ENCODE data around the gene RHBDL3. TPM values are rescaled to one million over a fixed set of nuclear protein-coding genes. Genes with fewer than 3 reads are reported as not detected.
A peak's percentile ranks its signal among the peaks of the same experiment; 100 is the strongest.
"Not testable (repeated sequence)": the region's sequence is repeated elsewhere in the genome, so short reads cannot be mapped to it uniquely, and the experiment has no call there.

Gene RHBDL3
- total and polyA plus RNA-seq, 2 donors (not counting 3 experiments of a cell fraction or from before 2014, with no cell fraction given) = 0.11 to 0.20 TPM

DNA sequence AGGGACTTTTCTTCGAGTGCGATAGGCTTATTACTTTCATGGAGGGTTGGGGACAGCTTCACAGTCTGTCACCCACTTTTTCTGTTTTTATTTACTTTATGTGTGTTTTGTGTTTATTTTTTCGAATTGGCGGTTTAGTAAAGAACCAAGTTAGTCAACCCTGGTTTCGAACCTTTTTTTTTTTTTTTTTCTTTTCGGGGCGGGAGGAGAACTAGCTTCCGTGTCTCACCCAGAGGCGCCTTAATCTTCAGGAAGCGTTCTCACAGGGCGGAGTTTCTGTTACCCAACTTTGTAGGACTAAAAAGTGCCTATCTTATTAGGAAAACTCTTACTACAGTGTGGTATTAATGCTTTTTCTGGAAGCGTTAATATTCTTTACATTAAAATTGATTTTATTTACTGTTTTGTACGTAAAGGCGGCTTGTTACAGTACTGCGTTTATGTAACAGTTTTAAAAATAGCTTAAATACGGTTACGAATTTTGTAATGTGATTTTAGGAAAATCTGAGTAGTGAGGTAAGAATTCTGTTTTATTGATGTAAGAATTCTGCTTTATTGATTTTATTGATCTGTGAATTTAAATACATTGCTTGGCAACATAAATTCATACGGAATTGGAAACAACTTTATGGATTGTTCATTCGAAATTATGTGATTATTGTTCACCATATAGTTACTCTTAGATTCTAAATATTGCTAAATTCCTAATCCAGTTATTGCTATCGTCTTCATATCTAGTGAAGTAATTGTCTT is 85.2 kb downstream of the RHBDL3 start:
- peaks cover 10% of the 10 kb centered on the region for H4K20me1 ChIP-seq (replicated peaks; ENCODE audit: control insufficient read depth, extremely low read depth, insufficient read depth, low read length)
- H3K27ac ChIP-seq (ENCODE audit: insufficient read depth, low read depth, low read length) = peak overlapping the region; percentile 97
- FAIRE-seq (peak; percentile 21), DNase-seq (ENCODE audit: low read depth, low spot score) (peak; percentile 71)
- peaks cover 62% of the 10 kb centered on the region for H3K79me2 ChIP-seq (ENCODE audit: control insufficient read depth, insufficient read depth, low read length)
- no peaks in the 10 kb centered on the region for H3K9me3 ChIP-seq (replicated peaks; ENCODE audit: control insufficient read depth, insufficient read depth, low read length)
- BruUV-seq (replicated peaks) = no TSS peak
- H3K36me3 ChIP-seq (ENCODE audit: control insufficient read depth in 2 of 2, extremely low read depth in 1 of 2, insufficient read depth in 2 of 2, low read length in 2 of 2) = peaks cover 11 to 13% of the 10 kb centered on the region in 2 experiments
- peak overlapping the region; percentile 100 for H3K9ac ChIP-seq (replicated peaks; ENCODE audit: extremely low read depth, insufficient read depth, low read length)
- intact Hi-C loops (cut with micrococcal nuclease) = no loop called here
- peak overlapping the region; percentile 91 to 96 (median 93) for H3K4me3 ChIP-seq (replicated peaks in 1 of 3; ENCODE audit: insufficient read depth in 1 of 3, low read depth in 1 of 3, low read length in 3 of 3)
- H3K27me3 ChIP-seq (ENCODE audit: control insufficient read depth in 2 of 2, insufficient read depth in 2 of 2, low read length in 2 of 2) = no peaks in the 10 kb centered on the region
- dilution Hi-C loops (cut with MboI; ENCODE audit: extremely low pct_ligation_motif_present, low sequenced_read_pairs) = no loop called here
- no peak for TF ChIP-seq POLR2A (IDR thresholded peaks at IDR 0.05; ENCODE audit: low read depth, low read length)
- TF ChIP-seq, protein P1, sequence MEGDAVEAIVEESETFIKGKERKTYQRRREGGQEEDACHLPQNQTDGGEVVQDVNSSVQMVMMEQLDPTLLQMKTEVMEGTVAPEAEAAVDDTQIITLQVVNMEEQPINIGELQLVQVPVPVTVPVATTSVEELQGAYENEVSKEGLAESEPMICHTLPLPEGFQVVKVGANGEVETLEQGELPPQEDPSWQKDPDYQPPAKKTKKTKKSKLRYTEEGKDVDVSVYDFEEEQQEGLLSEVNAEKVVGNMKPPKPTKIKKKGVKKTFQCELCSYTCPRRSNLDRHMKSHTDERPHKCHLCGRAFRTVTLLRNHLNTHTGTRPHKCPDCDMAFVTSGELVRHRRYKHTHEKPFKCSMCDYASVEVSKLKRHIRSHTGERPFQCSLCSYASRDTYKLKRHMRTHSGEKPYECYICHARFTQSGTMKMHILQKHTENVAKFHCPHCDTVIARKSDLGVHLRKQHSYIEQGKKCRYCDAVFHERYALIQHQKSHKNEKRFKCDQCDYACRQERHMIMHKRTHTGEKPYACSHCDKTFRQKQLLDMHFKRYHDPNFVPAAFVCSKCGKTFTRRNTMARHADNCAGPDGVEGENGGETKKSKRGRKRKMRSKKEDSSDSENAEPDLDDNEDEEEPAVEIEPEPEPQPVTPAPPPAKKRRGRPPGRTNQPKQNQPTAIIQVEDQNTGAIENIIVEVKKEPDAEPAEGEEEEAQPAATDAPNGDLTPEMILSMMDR (IDR thresholded peaks at IDR 0.05; ENCODE audit: extremely low read depth in 1 of 2, insufficient read depth in 1 of 2, low read depth in 1 of 2, low read length in 2 of 2) = no peak
- TF ChIP-seq MYC (IDR thresholded peaks at IDR 0.05; ENCODE audit: low read depth, low read length) = no peak
- POLR2A ChIA-PET = interaction anchor here (0.7 kb wide), 1 partner anchor 61 kb away, joined by 4 read pairs; no protein-coding TSS in a partner anchor
- H3K4me2 ChIP-seq (ENCODE audit: insufficient read depth, low read length) = peak overlapping the region; percentile 100
- H3K4me1 ChIP-seq (ENCODE audit: control insufficient read depth, extremely low read depth, insufficient read depth, low read length) = peaks cover 27% of the 10 kb centered on the region
- no peak overlapping the region for H2AFZ ChIP-seq (ENCODE audit: low read depth, low read length)
- CTCF ChIA-PET = interaction anchor here (2.1 kb wide), 1 partner anchor 98 kb away, joined by 13 read pairs; no protein-coding TSS in a partner anchor
- H3K9me1 ChIP-seq (replicated peaks; ENCODE audit: control insufficient read depth, extremely low read depth, insufficient read depth, low read length) = no peaks in the 10 kb centered on the region

DNA sequence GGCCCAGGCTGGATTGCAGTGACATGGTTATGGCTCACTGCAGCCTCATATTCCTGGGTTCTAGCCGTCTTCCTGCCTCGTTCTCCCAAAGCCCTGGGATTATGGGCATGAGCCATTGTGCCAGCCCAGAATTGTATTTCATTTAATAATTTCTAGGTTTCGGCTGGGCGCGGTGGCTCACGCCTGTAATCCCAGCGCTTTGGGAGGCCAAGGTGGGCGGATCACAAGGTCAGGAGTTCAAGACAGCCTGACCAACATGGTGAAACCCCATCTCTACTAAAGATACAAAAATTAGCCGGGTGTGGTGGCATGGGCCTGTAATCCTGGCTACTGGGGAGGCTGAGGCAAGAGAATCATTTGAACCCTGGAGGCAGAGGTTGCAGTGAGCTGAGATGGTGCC is 87.1 kb downstream of the RHBDL3 start:
- BruUV-seq (replicated peaks); H3K9me1 ChIP-seq (replicated peaks; ENCODE audit: control insufficient read depth, extremely low read depth, insufficient read depth, low read length); FAIRE-seq; H3K27me3 ChIP-seq (ENCODE audit: control insufficient read depth in 2 of 2, insufficient read depth in 2 of 2, low read length in 2 of 2); H2AFZ ChIP-seq (ENCODE audit: low read depth, low read length); H3K9ac ChIP-seq (replicated peaks; ENCODE audit: extremely low read depth, insufficient read depth, low read length); intact Hi-C loops (cut with micrococcal nuclease); H3K27ac ChIP-seq (ENCODE audit: insufficient read depth, low read depth, low read length); POLR2A ChIA-PET; H3K9me3 ChIP-seq (replicated peaks; ENCODE audit: control insufficient read depth, insufficient read depth, low read length); dilution Hi-C loops (cut with MboI; ENCODE audit: extremely low pct_ligation_motif_present, low sequenced_read_pairs); DNase-seq (ENCODE audit: low read depth, low spot score): not testable (repeated sequence)
- CTCF ChIA-PET = interaction anchor here (1.4 kb wide), 1 partner anchor 10 kb away, joined by 4 read pairs; the partner anchor contains the start of gene C17orf75
- Histone ChIP-seq H4K20me1 (replicated peaks; ENCODE audit: control insufficient read depth, extremely low read depth, insufficient read depth, low read length) (peaks cover 17% of the 10 kb centered on the region), H3K4me2 (ENCODE audit: insufficient read depth, low read length) (peak overlapping the region; percentile 100), H3K4me3 (replicated peaks in 1 of 3; ENCODE audit: insufficient read depth in 1 of 3, low read depth in 1 of 3, low read length in 3 of 3) (peak overlapping the region in 2 of 3 experiments; percentile 25 to 96), H3K36me3 (ENCODE audit: control insufficient read depth in 2 of 2, extremely low read depth in 1 of 2, insufficient read depth in 2 of 2, low read length in 2 of 2) (peaks cover 15 to 19% of the 10 kb centered on the region in 2 experiments), H3K79me2 (ENCODE audit: control insufficient read depth, insufficient read depth, low read length) (peaks cover 79% of the 10 kb centered on the region), H3K4me1 (ENCODE audit: control insufficient read depth, extremely low read depth, insufficient read depth, low read length) (peaks cover 27% of the 10 kb centered on the region)

Data from endothelial cell of umbilical vein (primary cell).